Fibroblast of skin of left biceps (primary cell): ENCODE results near the gene ZNF774.
"Not testable (repeated sequence)": the region's sequence is repeated elsewhere in the genome, so short reads cannot be mapped to it uniquely, and the experiment has no call there.

Experiments
- DNase-seq, 2 experiments: peaks; one replicate each; pipeline ENCODE4 v3.0.0-alpha.2; 2013; ENCODE audit warnings: low read depth in 2 of 2

The ZNF774 gene

GRCh38 chr15:90388462-90389380 is 36.6 kb downstream of the ZNF774 start:
- DNase-seq, result no peak

- no peak for DNase-seq
Observed at GRCh38 chr15:90389513-90389912, 37.4 kb downstream of the ZNF774 start.

GRCh38 chr15:90393040-90393439 is 41.0 kb downstream of the ZNF774 start:
- no peak for DNase-seq

- no peak for DNase-seq
Observed at GRCh38 chr15:90394074-90394473, 42.0 kb downstream of the ZNF774 start.

- DNase-seq, result no peak
Observed at GRCh38 chr15:90394748-90395442, 42.8 kb downstream of the ZNF774 start.

- DNase-seq, result no peak
Observed at GRCh38 chr15:90396321-90396720, 44.2 kb downstream of the ZNF774 start.

- no peak for DNase-seq
Observed at GRCh38 chr15:90400005-90400758, 48.1 kb downstream of the ZNF774 start.

- DNase-seq, result peak; percentile 72 to 76
Observed at GRCh38 chr15:90400759-90401314, 48.8 kb downstream of the ZNF774 start.

GRCh38 chr15:90401495-90401894 is 49.4 kb downstream of the ZNF774 start:
- DNase-seq, result no peak

GRCh38 chr15:90402223-90402622 is 50.1 kb downstream of the ZNF774 start:
- DNase-seq, result peak; percentile 69 to 70

GRCh38 chr15:90402767-90403166 is 50.7 kb downstream of the ZNF774 start:
- no peak for DNase-seq

- no peak for DNase-seq
Observed at GRCh38 chr15:90405055-90405607, 53.0 kb downstream of the ZNF774 start.

GRCh38 chr15:90407336-90407735 is 55.3 kb downstream of the ZNF774 start:
- DNase-seq, result no peak

GRCh38 chr15:90407871-90408317 is 55.8 kb downstream of the ZNF774 start:
- no peak for DNase-seq

- no peak for DNase-seq
Observed at GRCh38 chr15:90408657-90409056, 56.6 kb downstream of the ZNF774 start.

GRCh38 chr15:90409587-90409986 is 57.5 kb downstream of the ZNF774 start:
- not testable (repeated sequence) for DNase-seq

- DNase-seq, result not testable (repeated sequence)
Observed at GRCh38 chr15:90410316-90410715, 58.2 kb downstream of the ZNF774 start.

GRCh38 chr15:90411176-90411575 is 59.1 kb downstream of the ZNF774 start:
- DNase-seq, result no peak
